HepG2 (cell line): ENCODE measurements around the gene CSNK2A1. TPM values are rescaled to one million over a fixed set of nuclear protein-coding genes. Genes with fewer than 3 reads are reported as not detected.

Experiments
- ATF2 ChIP-seq: sonication (generic); formaldehyde crosslinking; IDR thresholded peaks from 2 replicates; pipeline ENCODE4 v1.4.0; 2020; ENCODE audit warnings: missing genetic modification reagents
- MLX ChIP-seq: IDR thresholded peaks from 2 replicates; pipeline ENCODE4 v1.6.1; 2016
- MYNN ChIP-seq: sonication (generic); formaldehyde crosslinking; IDR thresholded peaks from 2 replicates; pipeline ENCODE4 v1.4.0; 2020; ENCODE audit warnings: mild to moderate bottlenecking, low read depth, missing genetic modification reagents
- NFE2 ChIP-seq: sonication (generic); formaldehyde crosslinking; IDR thresholded peaks from 2 replicates; pipeline ENCODE4 v1.4.0; 2020; ENCODE audit warnings: missing genetic modification reagents
- PLSCR1 ChIP-seq: sonication (generic); formaldehyde crosslinking; IDR thresholded peaks from 2 replicates; pipeline ENCODE4 v1.5.0; 2020; ENCODE audit warnings: missing genetic modification reagents, mild to moderate bottlenecking, borderline replicate concordance
- RAD21 ChIP-seq: fragments of 450-650 bp; formaldehyde crosslinking; IDR thresholded peaks from 2 replicates; pipeline ENCODE4 v1.5.0; 2020; ENCODE audit warnings: mild to moderate bottlenecking
- RCOR2 ChIP-seq: IDR thresholded peaks from 2 replicates; pipeline ENCODE4 v1.6.1; 2016; ENCODE audit warnings: missing biosample characterization, missing genetic modification reagents
- REL ChIP-seq: sonication (generic); formaldehyde crosslinking; conservative IDR thresholded peaks from 2 replicates; pipeline ENCODE4 v1.8.0; 2022; ENCODE audit warnings: mild to moderate bottlenecking, missing genetic modification reagents, moderate library complexity
- SIN3A ChIP-seq: IDR thresholded peaks from 2 replicates; pipeline ENCODE4 v1.6.1; 2011; ENCODE audit warnings: low read depth, mild to moderate bottlenecking, control low read depth, low read length, borderline replicate concordance
- SMAD9 ChIP-seq: sonication (generic); formaldehyde crosslinking; IDR thresholded peaks from 2 replicates; pipeline ENCODE4 v1.5.1; 2020; ENCODE audit warnings: mild to moderate bottlenecking, missing genetic modification reagents
- SNAI1 ChIP-seq: sonication (generic); formaldehyde crosslinking; IDR thresholded peaks from 2 replicates; pipeline ENCODE4 v1.5.0; 2020; ENCODE audit warnings: mild to moderate bottlenecking, missing genetic modification reagents, borderline replicate concordance
- ZNF337 ChIP-seq: sonication (generic); formaldehyde crosslinking; IDR thresholded peaks from 2 replicates; pipeline ENCODE4 v1.5.1; 2020; ENCODE audit warnings: missing genetic modification reagents, low read depth, mild to moderate bottlenecking, borderline replicate concordance
- ZNF547 ChIP-seq: sonication (generic); formaldehyde crosslinking; IDR thresholded peaks from 2 replicates; pipeline ENCODE4 v1.5.1; 2020; ENCODE audit warnings: mild to moderate bottlenecking, missing genetic modification reagents
- ZNF564 ChIP-seq: sonication (generic); formaldehyde crosslinking; IDR thresholded peaks from 2 replicates; pipeline ENCODE4 v1.8.1; 2023; ENCODE audit warnings: mild to moderate bottlenecking, missing genetic modification reagents
- ZNF883 ChIP-seq: sonication (generic); formaldehyde crosslinking; IDR thresholded peaks from 2 replicates; pipeline ENCODE4 v1.5.1; 2020; ENCODE audit warnings: mild to moderate bottlenecking, missing genetic modification reagents; ENCODE audit errors: not compliant biosample characterization
- polyA plus RNA-seq, 8 experiments: library from polyadenylated mRNA; depleted of rRNA in 3 of 8; stranded (reverse) in 7 of 8; unstranded in 1 of 8; fragments of >200 nt; fragmentation: Illumina TruSeq in 4 of 8; extraction: Trizol in 4 of 8; gene quantifications; 2 replicates each; pipeline versions ENCODE4 v1.2.1 to v1.2.3, GENCODE V29; 2011 to 2016; ENCODE audit warnings: low read depth in 4 of 8, missing spikeins in 1 of 8, mixed read lengths in 1 of 8; ENCODE audit not compliant: insufficient read depth in 1 of 8
- total RNA-seq, 5 experiments: library from RNA; depleted of rRNA; stranded (reverse); fragments of >200 nt; fragmentation: Illumina TruSeq; extraction: Trizol; gene quantifications; 2 replicates each; pipeline ENCODE4 v1.2.3, GENCODE V29; 2016; ENCODE audit warnings: low read depth in 1 of 5
- TF ChIP-seq, protein P1 (sequence below): sonication (generic); formaldehyde crosslinking; IDR thresholded peaks from 2 replicates; pipeline ENCODE4 v1.8.0; 2022; ENCODE audit warnings: mild to moderate bottlenecking, missing genetic modification reagents, moderate library complexity
- TF ChIP-seq, protein P2 (sequence below): IDR thresholded peaks from 2 replicates; pipeline ENCODE4 v1.6.1; 2016
- TF ChIP-seq, protein P3 (sequence below): sonication (generic); formaldehyde crosslinking; IDR thresholded peaks from 2 replicates; pipeline ENCODE4 v1.4.0; 2020; ENCODE audit warnings: missing genetic modification reagents

CSNK2A1 gene
- total and polyA plus RNA-seq, 2 of the 13 experiments (the other 11 are each of a cell fraction or from before 2014, with no cell fraction given) = 153 to 231 TPM

DNA sequence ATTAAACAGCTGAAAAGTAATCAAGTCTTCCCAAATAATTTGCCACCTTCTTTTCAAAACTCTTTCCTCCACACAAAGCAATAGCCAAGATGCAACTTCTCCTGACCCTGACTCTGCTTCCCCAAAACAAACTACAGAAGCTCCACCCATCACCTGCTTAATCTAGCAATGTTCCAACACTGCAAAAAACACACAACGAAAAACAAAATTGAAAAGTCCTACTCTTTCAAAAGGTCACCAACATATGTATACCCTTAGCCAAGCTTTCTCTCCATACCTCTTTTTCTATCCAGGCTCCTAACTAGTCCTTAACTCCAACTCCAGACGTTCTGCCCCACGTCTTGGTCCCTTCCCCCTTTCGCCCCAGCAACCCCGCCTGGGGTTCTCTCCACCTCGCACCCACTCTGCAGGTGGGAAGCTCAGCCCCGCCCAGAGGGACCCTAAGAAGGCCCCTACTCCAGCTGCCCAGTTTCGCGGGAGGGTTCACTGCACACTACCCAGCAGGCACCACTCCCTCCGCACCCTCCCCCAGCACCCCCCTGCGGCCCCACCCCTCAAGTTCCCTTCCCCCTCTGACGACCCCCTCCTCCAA lies 717 bp downstream of the CSNK2A1 start (continued):
- TF ChIP-seq, protein P1, sequence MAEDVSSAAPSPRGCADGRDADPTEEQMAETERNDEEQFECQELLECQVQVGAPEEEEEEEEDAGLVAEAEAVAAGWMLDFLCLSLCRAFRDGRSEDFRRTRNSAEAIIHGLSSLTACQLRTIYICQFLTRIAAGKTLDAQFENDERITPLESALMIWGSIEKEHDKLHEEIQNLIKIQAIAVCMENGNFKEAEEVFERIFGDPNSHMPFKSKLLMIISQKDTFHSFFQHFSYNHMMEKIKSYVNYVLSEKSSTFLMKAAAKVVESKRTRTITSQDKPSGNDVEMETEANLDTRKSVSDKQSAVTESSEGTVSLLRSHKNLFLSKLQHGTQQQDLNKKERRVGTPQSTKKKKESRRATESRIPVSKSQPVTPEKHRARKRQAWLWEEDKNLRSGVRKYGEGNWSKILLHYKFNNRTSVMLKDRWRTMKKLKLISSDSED (CRISPR knock-in tag) = no peak
- TF ChIP-seq ZNF564 (CRISPR knock-in tag) = no peak
- 0 out of 2 replicates have a peak, but pooled peaks have one; percentile 16 for TF ChIP-seq ZNF337 (CRISPR knock-in tag)
- TF ChIP-seq ZNF547 (CRISPR knock-in tag) = no peak
- no peak for TF ChIP-seq NFE2 (CRISPR knock-in tag)
- no peak for TF ChIP-seq RAD21 (CRISPR knock-in tag)
- no peak for TF ChIP-seq PLSCR1 (CRISPR knock-in tag)
- TF ChIP-seq, protein P2, sequence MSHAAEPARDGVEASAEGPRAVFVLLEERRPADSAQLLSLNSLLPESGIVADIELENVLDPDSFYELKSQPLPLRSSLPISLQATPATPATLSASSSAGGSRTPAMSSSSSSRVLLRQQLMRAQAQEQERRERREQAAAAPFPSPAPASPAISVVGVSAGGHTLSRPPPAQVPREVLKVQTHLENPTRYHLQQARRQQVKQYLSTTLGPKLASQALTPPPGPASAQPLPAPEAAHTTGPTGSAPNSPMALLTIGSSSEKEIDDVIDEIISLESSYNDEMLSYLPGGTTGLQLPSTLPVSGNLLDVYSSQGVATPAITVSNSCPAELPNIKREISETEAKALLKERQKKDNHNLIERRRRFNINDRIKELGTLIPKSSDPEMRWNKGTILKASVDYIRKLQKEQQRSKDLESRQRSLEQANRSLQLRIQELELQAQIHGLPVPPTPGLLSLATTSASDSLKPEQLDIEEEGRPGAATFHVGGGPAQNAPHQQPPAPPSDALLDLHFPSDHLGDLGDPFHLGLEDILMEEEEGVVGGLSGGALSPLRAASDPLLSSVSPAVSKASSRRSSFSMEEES (CRISPR knock-in tag) = peak; percentile 0; the same call in 1 of the 2 replicates
- no peak for TF ChIP-seq RCOR2 (CRISPR knock-in tag)
- TF ChIP-seq SIN3A = 0 out of 2 replicates have a peak, but pooled peaks have one; percentile 8
- TF ChIP-seq MYNN (CRISPR knock-in tag) = no peak
- TF ChIP-seq SMAD9 (CRISPR knock-in tag) = 0 out of 2 replicates have a peak, but pooled peaks have one; percentile 58
- TF ChIP-seq SNAI1 (CRISPR knock-in tag) = no peak
- TF ChIP-seq ATF2 = no peak
- TF ChIP-seq REL (CRISPR knock-in tag) = peak; percentile 71; the same call in 1 of the 2 replicates
- no peak for TF ChIP-seq MLX (CRISPR knock-in tag)
- TF ChIP-seq ZNF883 = no peak
- TF ChIP-seq, protein P3, sequence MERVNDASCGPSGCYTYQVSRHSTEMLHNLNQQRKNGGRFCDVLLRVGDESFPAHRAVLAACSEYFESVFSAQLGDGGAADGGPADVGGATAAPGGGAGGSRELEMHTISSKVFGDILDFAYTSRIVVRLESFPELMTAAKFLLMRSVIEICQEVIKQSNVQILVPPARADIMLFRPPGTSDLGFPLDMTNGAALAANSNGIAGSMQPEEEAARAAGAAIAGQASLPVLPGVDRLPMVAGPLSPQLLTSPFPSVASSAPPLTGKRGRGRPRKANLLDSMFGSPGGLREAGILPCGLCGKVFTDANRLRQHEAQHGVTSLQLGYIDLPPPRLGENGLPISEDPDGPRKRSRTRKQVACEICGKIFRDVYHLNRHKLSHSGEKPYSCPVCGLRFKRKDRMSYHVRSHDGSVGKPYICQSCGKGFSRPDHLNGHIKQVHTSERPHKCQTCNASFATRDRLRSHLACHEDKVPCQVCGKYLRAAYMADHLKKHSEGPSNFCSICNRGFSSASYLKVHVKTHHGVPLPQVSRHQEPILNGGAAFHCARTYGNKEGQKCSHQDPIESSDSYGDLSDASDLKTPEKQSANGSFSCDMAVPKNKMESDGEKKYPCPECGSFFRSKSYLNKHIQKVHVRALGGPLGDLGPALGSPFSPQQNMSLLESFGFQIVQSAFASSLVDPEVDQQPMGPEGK (CRISPR knock-in tag) = peak; percentile 85
